Activated CD8-positive, alpha-beta memory T cell treated with anti-CD3 and anti-CD28 coated beads, Interleukin-2, amount 50 U/mL, for 24 hours (primary cell): ENCODE results near the gene BBS10.
"Not testable (repeated sequence)": the region's sequence is repeated elsewhere in the genome, so short reads cannot be mapped to it uniquely, and the experiment has no call there.

Experiments
- DNase-seq: peaks from one replicate; pipeline ENCODE4 v3.0.0-alpha.2; 2020; ENCODE audit errors: extremely low read depth

Gene BBS10

DNA sequence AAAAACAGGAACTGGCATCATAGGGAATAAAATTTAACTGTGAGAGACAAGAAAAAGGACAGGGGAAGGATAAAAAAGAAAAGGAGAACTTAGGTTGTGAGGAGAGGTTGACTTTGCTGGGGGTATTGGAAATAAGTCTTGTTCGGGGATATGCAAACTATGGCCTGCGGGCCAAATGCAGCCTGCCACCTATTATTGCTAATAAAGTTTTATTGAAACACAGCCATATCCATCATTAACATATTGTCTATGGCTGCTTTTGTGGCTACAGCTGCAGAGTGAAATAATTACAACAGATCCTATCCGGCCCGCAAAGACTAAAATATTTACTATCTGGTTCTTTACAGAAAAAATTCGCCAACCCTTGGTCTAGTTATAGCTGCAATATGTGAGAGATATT lies 18.6 kb downstream of the BBS10 start:
- DNase-seq = no peak

DNA sequence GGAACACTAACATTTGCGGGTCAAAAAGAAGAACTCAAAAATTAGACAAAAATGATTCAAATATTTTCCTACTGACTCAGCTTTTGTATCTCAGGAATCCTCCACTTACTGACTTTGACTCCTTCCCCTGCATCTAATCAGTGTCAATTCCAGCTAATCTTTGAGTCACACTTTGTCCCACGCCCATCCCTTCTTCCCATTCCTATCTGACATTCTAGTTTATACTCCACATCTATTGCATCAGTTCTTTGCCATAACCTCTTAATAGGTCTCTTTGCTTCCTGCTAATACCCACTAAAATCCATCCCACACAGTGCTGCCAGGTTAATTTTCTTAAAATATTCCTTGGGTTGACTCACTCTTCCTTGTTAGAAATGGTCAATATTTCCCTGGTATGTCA lies 19.1 kb downstream of the BBS10 start:
- DNase-seq = no peak

DNA sequence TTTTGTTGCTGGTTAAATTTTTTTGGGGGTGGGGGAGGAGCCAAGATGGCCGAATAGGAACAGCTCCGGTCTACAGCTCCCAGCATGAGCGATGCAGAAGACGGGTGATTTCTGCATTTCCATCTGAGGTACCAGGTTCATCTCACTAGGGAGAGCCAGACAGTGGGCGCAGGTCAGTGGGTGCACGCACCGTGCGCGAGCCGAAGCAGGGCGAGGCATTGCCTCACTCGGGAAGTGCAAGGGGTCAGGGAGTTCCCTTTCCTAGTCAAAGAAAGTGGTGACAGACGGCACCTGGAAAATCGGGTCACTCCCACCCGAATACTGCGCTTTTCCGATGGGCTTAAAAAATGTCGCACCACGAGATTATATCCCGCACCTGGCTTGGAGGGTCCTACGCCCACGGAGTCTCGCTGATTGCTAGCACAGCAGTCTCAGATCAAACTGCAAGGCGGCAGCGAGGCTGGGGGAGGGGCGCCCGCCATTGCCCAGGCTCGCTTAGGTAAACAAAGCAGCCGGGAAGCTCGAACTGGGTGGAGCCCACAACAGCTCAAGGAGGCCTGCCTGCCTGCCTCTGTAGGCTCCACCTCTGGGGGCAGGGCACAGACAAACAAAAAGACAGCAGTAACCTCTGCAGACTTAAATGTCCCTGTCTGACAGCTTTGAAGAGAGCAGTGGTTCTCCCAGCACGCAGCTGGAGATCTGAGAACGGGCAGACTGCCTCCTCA lies 28.5 kb downstream of the BBS10 start:
- DNase-seq = not testable (repeated sequence)

DNA sequence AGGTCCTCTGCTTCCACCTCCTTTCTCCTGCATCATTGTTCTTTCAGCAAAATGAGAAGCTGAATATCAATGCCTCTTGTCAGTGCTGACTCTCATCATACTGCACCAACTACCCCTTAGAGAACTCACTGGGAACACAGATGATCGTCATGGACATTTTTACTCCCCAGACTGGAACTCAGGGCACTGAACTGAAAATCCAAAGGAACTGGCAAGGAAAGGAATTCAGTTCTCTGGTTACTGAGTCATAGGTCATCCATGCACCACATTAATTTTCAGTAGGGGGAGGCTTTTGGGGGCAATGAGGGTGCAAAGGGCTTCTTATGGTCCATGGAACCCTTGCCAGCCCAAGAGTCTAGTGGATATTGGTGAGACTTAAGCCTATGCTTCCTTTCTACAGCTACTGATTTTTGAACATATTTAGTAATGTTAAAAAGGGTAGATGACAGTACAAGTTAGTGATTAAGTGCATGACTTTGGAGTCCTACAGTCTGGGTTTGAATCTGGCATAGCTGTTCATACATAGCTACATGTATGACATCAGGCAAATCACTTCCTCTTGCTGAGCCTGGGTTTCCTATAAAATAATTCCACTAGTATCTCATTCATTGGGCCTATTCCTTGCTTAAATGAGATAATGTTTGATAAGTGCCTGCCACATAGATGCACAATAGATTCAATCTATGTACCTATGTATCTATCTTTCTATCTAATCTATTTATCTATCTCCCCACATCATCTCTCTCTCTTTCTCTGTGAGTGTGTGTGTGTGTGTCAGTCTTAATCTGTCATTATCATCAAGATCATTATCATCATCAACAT lies 29.2 kb downstream of the BBS10 start:
- no peak for DNase-seq

DNA sequence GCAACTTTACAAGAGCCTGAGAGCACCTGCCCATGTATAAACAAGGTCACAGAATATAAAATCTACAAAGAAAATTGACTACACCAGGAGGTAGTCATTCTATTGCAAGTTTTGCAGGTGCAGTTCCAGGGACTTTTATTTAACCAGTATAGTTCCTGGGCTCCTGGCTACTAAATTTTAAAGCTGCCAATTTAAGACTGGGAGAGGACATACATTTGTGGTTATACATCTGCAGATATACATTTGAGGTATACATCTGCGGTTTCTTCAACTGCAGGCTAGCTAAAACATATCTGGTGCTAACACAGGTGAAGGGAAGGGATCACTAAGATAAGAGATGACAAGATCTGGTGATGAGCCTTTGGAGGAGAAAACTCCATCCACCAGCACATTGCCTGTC lies 30.2 kb downstream of the BBS10 start:
- no peak for DNase-seq

DNA sequence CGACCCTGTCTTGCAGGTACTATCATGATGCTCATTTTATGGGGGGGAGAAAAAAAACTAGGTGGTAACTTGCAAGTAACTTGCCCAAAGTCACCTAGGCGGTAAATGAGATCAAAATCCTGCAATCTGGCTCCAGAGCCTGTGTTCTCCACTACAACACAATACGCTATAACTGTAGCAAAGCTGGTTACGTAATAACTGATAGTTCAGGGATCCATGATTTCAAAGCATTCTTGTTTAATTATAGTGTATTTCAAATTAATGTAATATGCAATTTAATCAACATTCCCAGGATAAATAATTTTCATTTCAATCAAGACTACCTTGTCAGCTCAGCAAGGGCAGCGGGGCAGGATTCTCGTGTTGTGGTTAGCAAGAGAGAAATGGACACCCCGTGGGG lies 31.7 kb downstream of the BBS10 start:
- no peak for DNase-seq

DNA sequence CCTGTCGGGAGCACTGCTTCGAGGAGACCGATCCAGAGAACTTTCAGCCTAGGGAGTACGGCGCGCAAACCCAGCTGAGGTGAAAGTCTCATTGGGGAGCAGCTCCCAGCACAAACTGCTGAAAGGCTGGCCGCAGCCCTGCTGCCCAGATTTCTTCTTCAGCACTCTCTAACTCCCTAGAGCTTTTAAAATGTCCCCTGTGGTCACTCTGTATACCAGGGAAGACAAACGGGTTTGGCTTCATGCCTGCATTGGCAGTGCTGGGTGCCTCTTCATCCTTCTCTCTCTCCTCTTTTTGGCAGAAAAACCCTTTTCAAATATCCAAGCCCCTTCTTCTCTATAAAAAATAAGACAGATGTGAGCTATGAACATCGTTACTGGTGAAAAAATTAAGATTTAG lies 34.9 kb downstream of the BBS10 start:
- DNase-seq = no peak

DNA sequence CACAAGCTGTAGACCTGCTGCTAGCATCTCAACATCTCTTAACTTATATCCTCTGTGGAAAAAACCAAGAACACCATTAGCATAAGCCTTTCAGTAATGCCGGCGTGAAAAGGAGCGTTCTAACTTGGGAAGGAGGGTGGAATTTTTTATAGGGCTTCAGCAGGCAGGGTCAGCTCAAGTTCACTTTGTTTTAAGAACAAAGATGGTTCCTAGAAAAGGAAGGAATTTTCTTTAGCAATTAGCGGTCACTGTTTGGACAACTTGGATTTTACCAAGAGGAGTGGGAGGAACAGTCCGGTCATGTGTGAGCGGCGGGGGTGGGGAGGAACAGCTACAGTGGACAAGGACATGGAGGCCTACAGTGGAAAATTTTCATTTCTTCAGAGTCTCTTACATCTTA lies 35.9 kb downstream of the BBS10 start:
- DNase-seq = no peak

DNA sequence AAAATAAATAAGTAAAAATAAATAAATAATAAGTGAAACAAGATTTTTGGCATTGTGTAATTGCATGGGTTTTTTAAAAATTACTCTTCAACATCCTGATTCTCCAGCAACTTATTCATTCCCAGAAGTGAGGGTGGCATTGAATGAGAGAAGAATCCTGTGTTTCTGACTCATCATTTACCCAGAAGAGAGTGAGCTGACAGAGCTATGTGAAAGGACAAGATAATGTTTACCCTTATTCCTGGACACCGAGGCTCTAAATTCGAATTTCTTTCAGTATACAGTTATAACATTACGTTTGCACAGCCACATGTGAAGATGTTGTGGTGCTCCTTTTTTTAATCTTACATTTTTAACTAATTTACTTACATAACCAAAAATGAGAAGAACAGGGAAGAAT lies 36.4 kb downstream of the BBS10 start:
- DNase-seq = no peak

DNA sequence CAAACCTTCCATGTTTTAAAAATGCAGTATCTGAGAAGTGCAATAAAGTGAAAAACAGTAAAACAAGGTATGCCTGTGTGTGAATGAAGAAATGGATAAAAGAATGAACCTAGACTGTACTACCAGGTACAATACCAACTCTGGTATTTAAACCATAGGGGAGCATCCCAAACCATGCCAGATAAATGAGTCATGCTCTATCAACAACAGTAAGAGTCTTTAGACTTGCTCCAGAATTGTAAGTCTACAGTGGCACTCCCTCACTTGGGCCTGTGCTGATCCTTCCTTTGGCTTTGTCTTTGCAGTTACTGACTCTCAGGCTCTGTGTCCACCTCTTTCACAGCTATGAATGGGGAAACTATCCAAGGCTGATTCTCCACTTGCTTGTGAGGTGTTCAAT lies 38.1 kb downstream of the BBS10 start:
- DNase-seq = no peak

DNA sequence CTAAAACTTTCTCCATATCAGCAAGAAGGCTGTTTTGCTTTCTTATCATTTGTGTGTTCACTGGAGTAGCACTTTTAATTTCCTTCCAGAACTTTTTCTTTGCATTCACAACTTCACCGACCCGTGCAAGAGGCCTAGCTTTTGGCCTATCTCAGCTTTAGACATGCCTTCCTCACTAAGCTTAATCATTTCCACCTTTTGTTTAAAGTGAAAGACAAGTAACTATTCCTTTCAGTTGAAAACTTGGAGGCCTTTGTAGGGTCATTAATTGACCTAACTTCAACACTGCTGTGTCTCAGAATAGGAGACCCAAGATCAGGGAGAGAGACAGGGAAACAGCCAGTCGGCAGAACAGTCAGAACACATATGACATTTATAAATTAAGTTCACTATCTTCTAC lies 39.3 kb downstream of the BBS10 start:
- DNase-seq = no peak

DNA sequence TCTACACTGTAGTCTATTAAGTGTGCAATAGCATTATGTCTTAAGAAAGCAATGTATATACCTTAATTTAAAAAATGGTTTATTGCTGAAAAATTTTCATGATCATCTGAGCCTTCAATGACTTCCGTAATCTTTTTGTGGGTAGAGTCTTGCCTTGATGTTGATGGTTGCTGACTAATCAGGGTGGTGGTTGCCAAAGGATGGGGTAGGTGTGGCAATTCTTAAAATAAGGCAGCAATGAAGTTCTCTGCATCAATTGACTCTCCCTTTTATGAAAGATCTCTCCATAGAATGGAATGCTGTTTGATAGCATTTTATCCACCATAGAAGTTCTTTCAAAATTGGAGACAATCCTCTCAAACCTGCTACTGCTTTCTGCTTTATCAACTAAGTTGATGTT lies 41.1 kb downstream of the BBS10 start:
- DNase-seq = no peak

DNA sequence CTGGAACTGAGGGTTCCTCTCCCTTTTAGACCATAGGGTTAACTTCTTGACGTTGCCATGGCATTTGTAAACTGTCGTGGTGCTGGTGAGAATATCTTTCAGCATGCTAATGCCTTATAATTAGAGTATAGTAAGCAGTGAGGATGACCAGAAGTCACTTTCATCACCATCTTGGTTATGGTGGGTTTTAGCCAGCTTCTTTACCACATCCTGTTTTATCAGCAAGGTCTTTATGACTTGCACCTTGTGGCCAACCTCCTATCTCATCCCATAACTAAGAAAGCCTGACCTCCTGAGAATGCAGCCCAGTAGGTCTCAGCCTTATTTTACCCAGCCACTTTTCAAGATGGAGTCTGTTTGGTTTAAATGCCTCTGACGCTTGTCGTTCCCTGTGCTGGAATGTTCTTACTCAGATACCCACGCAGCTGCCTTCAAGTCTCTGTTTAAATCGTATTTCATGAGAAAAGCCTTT lies 44.2 kb downstream of the BBS10 start:
- DNase-seq = no peak

DNA sequence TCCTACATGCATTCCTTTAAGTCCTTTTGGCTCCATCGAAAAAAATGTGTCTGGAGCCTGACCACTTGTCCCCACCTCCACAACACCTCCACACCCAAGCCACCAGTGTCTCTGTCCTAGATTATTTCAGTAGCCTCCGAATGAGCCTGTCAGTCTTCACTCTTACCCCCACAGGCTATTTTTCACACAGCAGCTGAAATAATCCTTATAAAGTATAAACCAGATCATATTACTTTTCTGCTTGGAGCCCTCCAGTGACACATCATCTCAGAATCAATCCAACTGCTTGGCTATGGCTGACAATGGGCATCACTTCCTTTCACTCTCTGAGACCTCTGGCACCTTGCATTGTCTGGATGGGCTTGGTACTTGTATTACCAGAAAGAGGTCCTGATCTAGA lies 44.9 kb downstream of the BBS10 start:
- DNase-seq = no peak

DNA sequence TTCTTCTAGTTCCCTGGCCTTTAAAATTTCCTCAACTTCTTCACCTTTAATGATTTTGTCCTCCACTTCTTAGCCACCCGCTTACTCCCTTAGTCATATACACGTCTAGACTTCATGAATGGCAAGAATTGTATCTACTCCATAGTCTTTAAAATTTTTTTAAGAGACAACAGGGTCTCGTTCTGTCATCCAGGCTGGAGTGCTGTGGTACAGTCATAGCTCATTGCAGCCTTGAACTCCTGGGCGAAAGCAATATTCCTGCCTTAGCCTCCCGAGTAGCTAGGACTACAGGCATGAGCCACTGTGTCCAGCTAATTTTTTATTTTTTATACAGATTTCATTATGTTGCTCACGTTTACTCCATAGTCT lies 47.9 kb downstream of the BBS10 start:
- no peak for DNase-seq

DNA sequence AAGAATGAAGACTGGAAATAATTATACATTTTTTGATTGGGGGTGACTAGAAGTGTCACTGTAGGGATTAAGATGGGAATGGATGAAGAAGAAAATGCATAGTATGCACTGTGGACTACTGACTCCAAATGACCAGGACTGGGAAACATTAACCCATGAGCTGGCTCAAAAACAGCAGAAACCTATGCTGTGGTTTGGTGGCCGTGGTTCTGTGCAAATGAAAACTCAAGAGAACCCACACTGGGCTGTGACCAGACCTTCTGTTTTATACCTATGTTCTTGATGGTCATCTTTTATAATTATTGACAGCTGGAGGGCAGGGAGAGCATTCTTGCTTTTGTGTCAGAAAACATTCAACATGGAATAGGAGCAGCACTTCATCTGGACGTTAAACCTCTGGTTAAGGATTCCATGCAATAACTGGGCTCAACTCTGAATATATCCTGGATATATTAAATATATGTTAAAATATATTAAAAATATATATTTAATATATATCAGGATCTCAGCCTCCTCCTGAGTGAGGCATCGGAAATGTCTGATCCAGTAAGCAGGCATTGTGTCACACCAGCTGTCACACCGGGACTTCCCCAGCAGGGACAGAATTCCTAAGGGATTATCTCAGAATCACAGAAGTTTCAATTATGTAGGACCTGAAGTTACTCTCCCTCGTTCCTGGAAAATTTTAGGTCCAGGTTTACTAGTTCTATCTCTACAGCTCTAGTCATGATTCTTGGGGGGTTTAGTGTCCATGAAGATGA lies 48.5 kb downstream of the BBS10 start:
- DNase-seq = no peak
